ENCODE data around the gene IER3. TPM values are rescaled to one million over a fixed set of nuclear protein-coding genes. Genes with fewer than 3 reads are reported as not detected.

IER3 gene
- total and polyA plus RNA-seq, 2 of the 13 experiments (the other 11 are each of a cell fraction or from before 2014, with no cell fraction given), result 51.1 to 131 TPM

DNA sequence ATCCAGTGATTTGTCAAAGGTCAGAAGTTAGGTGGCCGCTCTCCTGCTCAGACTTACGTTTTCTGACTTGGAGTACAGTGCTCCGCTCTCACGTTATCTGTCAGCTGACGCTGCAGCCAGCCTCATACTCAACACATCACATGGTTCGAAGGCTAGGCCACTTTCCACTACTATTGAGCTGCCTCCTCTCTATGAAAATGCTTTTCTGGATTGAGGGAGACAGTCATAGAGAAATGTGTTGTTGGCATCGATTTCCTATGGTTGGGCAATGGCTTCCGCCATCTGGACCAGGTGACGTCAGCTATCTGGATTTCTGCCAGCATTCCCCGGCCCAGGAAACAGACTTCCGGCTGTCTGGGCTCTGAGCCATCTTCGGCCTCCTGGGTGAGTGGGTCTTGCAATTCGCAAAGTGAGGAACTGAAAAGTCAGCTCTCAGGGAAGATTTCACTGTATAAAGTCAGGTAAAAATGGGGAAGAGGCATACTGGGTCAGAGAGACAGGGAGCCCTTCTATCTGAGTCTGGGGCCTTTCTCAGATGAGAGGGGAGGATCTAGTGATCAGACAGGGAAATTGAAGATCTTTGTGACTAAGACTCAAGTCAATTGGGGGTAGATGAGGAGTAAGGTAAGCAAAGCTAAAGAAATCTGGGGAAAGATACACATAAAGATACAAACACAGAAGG lies 37.5 kb upstream of the IER3 start (continued):
- TF ChIP-seq, protein P1, sequence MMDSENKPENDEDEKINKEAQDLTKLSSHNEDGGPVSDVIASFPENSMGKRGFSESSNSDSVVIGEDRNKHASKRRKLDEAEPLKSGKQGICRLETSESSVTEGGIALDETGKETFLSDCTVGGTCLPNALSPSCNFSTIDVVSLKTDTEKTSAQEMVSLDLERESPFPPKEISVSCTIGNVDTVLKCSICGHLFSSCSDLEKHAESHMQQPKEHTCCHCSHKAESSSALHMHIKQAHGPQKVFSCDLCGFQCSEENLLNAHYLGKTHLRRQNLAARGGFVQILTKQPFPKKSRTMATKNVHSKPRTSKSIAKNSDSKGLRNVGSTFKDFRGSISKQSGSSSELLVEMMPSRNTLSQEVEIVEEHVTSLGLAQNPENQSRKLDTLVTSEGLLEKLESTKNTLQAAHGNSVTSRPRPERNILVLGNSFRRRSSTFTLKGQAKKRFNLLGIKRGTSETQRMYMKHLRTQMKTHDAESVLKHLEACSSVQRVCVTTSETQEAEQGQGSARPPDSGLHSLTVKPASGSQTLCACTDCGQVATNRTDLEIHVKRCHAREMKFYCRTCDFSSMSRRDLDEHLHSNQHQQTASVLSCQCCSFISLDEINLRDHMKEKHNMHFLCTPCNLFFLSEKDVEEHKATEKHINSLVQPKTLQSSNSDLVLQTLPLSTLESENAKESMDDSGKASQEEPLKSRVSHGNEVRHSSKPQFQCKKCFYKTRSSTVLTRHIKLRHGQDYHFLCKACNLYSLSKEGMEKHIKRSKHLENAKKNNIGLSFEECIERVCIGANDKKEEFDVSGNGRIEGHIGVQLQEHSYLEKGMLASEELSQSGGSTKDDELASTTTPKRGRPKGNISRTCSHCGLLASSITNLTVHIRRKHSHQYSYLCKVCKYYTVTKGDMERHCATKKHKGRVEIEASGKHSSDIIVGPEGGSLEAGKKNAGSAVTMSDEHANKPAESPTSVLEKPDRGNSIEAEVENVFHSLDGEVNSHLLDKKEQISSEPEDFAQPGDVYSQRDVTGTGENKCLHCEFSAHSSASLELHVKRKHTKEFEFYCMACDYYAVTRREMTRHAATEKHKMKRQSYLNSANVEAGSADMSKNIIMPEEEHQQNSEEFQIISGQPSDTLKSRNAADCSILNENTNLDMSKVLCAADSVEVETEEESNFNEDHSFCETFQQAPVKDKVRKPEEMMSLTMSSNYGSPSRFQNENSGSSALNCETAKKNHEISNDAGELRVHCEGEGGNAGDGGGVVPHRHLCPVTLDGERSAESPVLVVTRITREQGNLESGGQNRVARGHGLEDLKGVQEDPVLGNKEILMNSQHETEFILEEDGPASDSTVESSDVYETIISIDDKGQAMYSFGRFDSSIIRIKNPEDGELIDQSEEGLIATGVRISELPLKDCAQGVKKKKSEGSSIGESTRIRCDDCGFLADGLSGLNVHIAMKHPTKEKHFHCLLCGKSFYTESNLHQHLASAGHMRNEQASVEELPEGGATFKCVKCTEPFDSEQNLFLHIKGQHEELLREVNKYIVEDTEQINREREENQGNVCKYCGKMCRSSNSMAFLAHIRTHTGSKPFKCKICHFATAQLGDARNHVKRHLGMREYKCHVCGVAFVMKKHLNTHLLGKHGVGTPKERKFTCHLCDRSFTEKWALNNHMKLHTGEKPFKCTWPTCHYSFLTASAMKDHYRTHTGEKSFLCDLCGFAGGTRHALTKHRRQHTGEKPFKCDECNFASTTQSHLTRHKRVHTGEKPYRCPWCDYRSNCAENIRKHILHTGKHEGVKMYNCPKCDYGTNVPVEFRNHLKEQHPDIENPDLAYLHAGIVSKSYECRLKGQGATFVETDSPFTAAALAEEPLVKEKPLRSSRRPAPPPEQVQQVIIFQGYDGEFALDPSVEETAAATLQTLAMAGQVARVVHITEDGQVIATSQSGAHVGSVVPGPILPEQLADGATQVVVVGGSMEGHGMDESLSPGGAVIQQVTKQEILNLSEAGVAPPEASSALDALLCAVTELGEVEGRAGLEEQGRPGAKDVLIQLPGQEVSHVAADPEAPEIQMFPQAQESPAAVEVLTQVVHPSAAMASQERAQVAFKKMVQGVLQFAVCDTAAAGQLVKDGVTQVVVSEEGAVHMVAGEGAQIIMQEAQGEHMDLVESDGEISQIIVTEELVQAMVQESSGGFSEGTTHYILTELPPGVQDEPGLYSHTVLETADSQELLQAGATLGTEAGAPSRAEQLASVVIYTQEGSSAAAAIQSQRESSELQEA (CRISPR knock-in tag; IDR thresholded peaks at IDR 0.05; ENCODE audit: not compliant biosample characterization), result peak; percentile 51
- TF ChIP-seq PAX8 (CRISPR knock-in tag; IDR thresholded peaks at IDR 0.05; ENCODE audit: borderline replicate concordance) (no peak), ZMAT3 (CRISPR knock-in tag; conservative IDR thresholded peaks at IDR 0.05) (peak; percentile 31), KLF11 (CRISPR knock-in tag; IDR thresholded peaks at IDR 0.05) (peak; percentile 95), IRX3 (CRISPR knock-in tag; IDR thresholded peaks at IDR 0.05; ENCODE audit: borderline replicate concordance, low read depth) (no peak), ZNF879 (CRISPR knock-in tag; IDR thresholded peaks at IDR 0.05) (no peak), ZSCAN31 (CRISPR knock-in tag; IDR thresholded peaks at IDR 0.05; ENCODE audit: low read depth) (peak; percentile 98), FOXO1 (CRISPR knock-in tag; IDR thresholded peaks at IDR 0.05) (peak; percentile 97), DPF2 (CRISPR knock-in tag; IDR thresholded peaks at IDR 0.05; ENCODE audit: borderline replicate concordance, low read depth) (peak; percentile 58; the same call in 1 of the 2 replicates), ZNF446 (CRISPR knock-in tag; IDR thresholded peaks at IDR 0.05) (peak; percentile 45; the same call in 1 of the 2 replicates), SRSF9 (IDR thresholded peaks at IDR 0.05; ENCODE audit: borderline replicate concordance, insufficient read depth, low read depth, low read length, poor library complexity, severe bottlenecking) (no peak), POLR2A (IDR thresholded peaks at IDR 0.05; ENCODE audit: insufficient read depth in 1 of 2, low read depth in 2 of 2, low read length in 2 of 2) (peak; percentile 20 to 34; a peak in 2 of 4 replicates), MYNN (CRISPR knock-in tag; IDR thresholded peaks at IDR 0.05; ENCODE audit: low read depth) (peak; percentile 88; the same call in 1 of the 2 replicates), YY1 (IDR thresholded peaks at IDR 0.05; ENCODE audit: insufficient read depth, insufficient replicate concordance, low read depth, low read length) (peak; percentile 86)
- TF ChIP-seq, protein P2, sequence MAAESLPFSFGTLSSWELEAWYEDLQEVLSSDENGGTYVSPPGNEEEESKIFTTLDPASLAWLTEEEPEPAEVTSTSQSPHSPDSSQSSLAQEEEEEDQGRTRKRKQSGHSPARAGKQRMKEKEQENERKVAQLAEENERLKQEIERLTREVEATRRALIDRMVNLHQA (CRISPR knock-in tag; IDR thresholded peaks at IDR 0.05), result peak; percentile 93
- TF ChIP-seq, protein P3, sequence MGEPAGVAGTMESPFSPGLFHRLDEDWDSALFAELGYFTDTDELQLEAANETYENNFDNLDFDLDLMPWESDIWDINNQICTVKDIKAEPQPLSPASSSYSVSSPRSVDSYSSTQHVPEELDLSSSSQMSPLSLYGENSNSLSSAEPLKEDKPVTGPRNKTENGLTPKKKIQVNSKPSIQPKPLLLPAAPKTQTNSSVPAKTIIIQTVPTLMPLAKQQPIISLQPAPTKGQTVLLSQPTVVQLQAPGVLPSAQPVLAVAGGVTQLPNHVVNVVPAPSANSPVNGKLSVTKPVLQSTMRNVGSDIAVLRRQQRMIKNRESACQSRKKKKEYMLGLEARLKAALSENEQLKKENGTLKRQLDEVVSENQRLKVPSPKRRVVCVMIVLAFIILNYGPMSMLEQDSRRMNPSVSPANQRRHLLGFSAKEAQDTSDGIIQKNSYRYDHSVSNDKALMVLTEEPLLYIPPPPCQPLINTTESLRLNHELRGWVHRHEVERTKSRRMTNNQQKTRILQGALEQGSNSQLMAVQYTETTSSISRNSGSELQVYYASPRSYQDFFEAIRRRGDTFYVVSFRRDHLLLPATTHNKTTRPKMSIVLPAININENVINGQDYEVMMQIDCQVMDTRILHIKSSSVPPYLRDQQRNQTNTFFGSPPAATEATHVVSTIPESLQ (CRISPR knock-in tag; conservative IDR thresholded peaks at IDR 0.05), result 0 out of 2 replicates have a peak, but pooled peaks have one; percentile 79
- TF ChIP-seq, protein P4, sequence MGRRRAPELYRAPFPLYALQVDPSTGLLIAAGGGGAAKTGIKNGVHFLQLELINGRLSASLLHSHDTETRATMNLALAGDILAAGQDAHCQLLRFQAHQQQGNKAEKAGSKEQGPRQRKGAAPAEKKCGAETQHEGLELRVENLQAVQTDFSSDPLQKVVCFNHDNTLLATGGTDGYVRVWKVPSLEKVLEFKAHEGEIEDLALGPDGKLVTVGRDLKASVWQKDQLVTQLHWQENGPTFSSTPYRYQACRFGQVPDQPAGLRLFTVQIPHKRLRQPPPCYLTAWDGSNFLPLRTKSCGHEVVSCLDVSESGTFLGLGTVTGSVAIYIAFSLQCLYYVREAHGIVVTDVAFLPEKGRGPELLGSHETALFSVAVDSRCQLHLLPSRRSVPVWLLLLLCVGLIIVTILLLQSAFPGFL (CRISPR knock-in tag; IDR thresholded peaks at IDR 0.05), result no peak
